HG03097 (cell line): ENCODE results near the gene KIF1A.
"Not testable (repeated sequence)": the region's sequence is repeated elsewhere in the genome, so short reads cannot be mapped to it uniquely, and the experiment has no call there.

Experiments used
- ATAC-seq: cut with Tn5 transposase; IDR thresholded peaks from one replicate; pipeline ENCODE4 v1.9.1; 2021; ENCODE audit not compliant: unreplicated experiment, low FRiP score

Gene KIF1A

GRCh38 chr2:240688553-240688919, 131.5 kb downstream of the KIF1A start:
- ATAC-seq: no peak

- ATAC-seq: no peak
Observed at GRCh38 chr2:240687741-240688552, 132.1 kb downstream of the KIF1A start.

- ATAC-seq: no peak
Observed at GRCh38 chr2:240687045-240687740, 132.8 kb downstream of the KIF1A start.

GRCh38 chr2:240686460-240686859, 133.6 kb downstream of the KIF1A start:
- no peak for ATAC-seq

- no peak for ATAC-seq
Observed at GRCh38 chr2:240685771-240686371, 134.1 kb downstream of the KIF1A start.

GRCh38 chr2:240683980-240684728, 135.9 kb downstream of the KIF1A start:
- ATAC-seq: not testable (repeated sequence)

GRCh38 chr2:240683329-240683979, 136.6 kb downstream of the KIF1A start:
- not testable (repeated sequence) for ATAC-seq

- not testable (repeated sequence) for ATAC-seq
Observed at GRCh38 chr2:240682431-240683224, 137.4 kb downstream of the KIF1A start, which contains the start of gene AQP12B. Gene AQP12B (minus strand): TSS chr2:240682885. CDS start chr2:240682837, 48 bp downstream.

GRCh38 chr2:240680185-240680584, 139.8 kb downstream of the KIF1A start:
- ATAC-seq: not testable (repeated sequence)

- not testable (repeated sequence) for ATAC-seq
Observed at GRCh38 chr2:240678909-240679308, 141.1 kb downstream of the KIF1A start.

- ATAC-seq: not testable (repeated sequence)
Observed at GRCh38 chr2:240678043-240678442, 142.0 kb downstream of the KIF1A start.

GRCh38 chr2:240675345-240675744, 144.7 kb downstream of the KIF1A start:
- ATAC-seq: not testable (repeated sequence)

- ATAC-seq: not testable (repeated sequence)
Observed at GRCh38 chr2:240674461-240675184, 145.4 kb downstream of the KIF1A start.

- ATAC-seq: no peak
Observed at GRCh38 chr2:240672701-240673190, 147.3 kb downstream of the KIF1A start.

- ATAC-seq: no peak
Observed at GRCh38 chr2:240672076-240672700, 147.8 kb downstream of the KIF1A start.

GRCh38 chr2:240670950-240671349, 149.1 kb downstream of the KIF1A start:
- no peak for ATAC-seq

- ATAC-seq: no peak
Observed at GRCh38 chr2:240670402-240670801, 149.6 kb downstream of the KIF1A start.

GRCh38 chr2:240664622-240665021, 155.4 kb downstream of the KIF1A start:
- ATAC-seq: no peak
